GM21423 (cell line): Measurements from ENCODE around the gene ARMC3.

ENCODE experiments used
- ATAC-seq: cut with Tn5 transposase; IDR thresholded peaks from one replicate; pipeline ENCODE4 v1.9.1; 2021; ENCODE audit warnings: mild to moderate bottlenecking, moderate library complexity; ENCODE audit not compliant: unreplicated experiment

Gene ARMC3

GRCh38 chr10:22988581-22989360 is 60.9 kb downstream of the ARMC3 start:
- no peak for ATAC-seq

GRCh38 chr10:22990443-22990842 is 62.6 kb downstream of the ARMC3 start:
- ATAC-seq: no peak

- no peak for ATAC-seq
Observed at GRCh38 chr10:22992075-22992474, 64.2 kb downstream of the ARMC3 start.

- ATAC-seq: no peak
Observed at GRCh38 chr10:22992621-22993020, 64.8 kb downstream of the ARMC3 start.

- no peak for ATAC-seq
Observed at GRCh38 chr10:22993314-22993713, 65.5 kb downstream of the ARMC3 start.

- no peak for ATAC-seq
Observed at GRCh38 chr10:22997096-22997495, 69.2 kb downstream of the ARMC3 start.

- no peak for ATAC-seq
Observed at GRCh38 chr10:22998091-22998490, 70.2 kb downstream of the ARMC3 start.

- no peak for ATAC-seq
Observed at GRCh38 chr10:22999942-23000341, 72.1 kb downstream of the ARMC3 start.

- ATAC-seq: no peak
Observed at GRCh38 chr10:23001901-23002516, 74.2 kb downstream of the ARMC3 start.

- ATAC-seq: no peak
Observed at GRCh38 chr10:23005150-23005549, 77.3 kb downstream of the ARMC3 start.

GRCh38 chr10:23013581-23014335 is 85.9 kb downstream of the ARMC3 start:
- no peak for ATAC-seq

GRCh38 chr10:23015021-23015707 is 87.3 kb downstream of the ARMC3 start:
- no peak for ATAC-seq

- no peak for ATAC-seq
Observed at GRCh38 chr10:23016636-23017035, 88.8 kb downstream of the ARMC3 start.

- no peak for ATAC-seq
Observed at GRCh38 chr10:23019633-23020032, 91.8 kb downstream of the ARMC3 start.

- ATAC-seq: no peak
Observed at GRCh38 chr10:23021430-23021829, 93.6 kb downstream of the ARMC3 start.

GRCh38 chr10:23024002-23024401 is 96.1 kb downstream of the ARMC3 start:
- ATAC-seq: no peak

- ATAC-seq: no peak
Observed at GRCh38 chr10:23031318-23031717, 103.5 kb downstream of the ARMC3 start.

- no peak for ATAC-seq
Observed at GRCh38 chr10:23034790-23035189, 106.9 kb downstream of the ARMC3 start.

GRCh38 chr10:23035569-23035968 is 107.7 kb downstream of the ARMC3 start:
- ATAC-seq: no peak

GRCh38 chr10:23037152-23037551 is 109.3 kb downstream of the ARMC3 start:
- ATAC-seq: no peak

GRCh38 chr10:23037561-23037960 is 109.7 kb downstream of the ARMC3 start:
- no peak for ATAC-seq
